KOPT-K1 (cell line): ENCODE data around the gene GPS1.
A peak's percentile ranks its signal among the peaks of the same experiment; 100 is the strongest.

Source experiments
- H3K27ac ChIP-seq: fragments of 200-600 bp; sonication (generic); 2 replicates; pipeline ENCODE4 v1.5.1; 2016; ENCODE audit warnings: antibody characterized with exemption, mild to moderate bottlenecking, low read depth, low read length; ENCODE audit not compliant: poor library complexity, severe bottlenecking
- H3K36me3 ChIP-seq: fragments of 200-600 bp; sonication (generic); 2 replicates; pipeline ENCODE4 v1.5.1; 2017; ENCODE audit warnings: antibody characterized with exemption, mild to moderate bottlenecking, low read length, moderate library complexity; ENCODE audit not compliant: insufficient read depth
- H3K9me3 ChIP-seq: fragments of 200-600 bp; sonication (generic); 2 replicates; pipeline ENCODE4 v1.5.1; 2017; ENCODE audit warnings: antibody characterized with exemption, low read length, mild to moderate bottlenecking; ENCODE audit not compliant: insufficient read depth, poor library complexity, severe bottlenecking

GPS1 gene

GRCh38 chr17:82019690-82020571, 31.8 kb upstream of the GPS1 start:
- peaks cover 23% of the 10 kb centered on the region for H3K36me3 ChIP-seq
- H3K9me3 ChIP-seq = no peaks in the 10 kb centered on the region
- no peak overlapping the region for H3K27ac ChIP-seq

GRCh38 chr17:82020572-82021106, 31.1 kb upstream of the GPS1 start:
- Histone ChIP-seq H3K36me3 (peaks cover 23% of the 10 kb centered on the region), H3K9me3 (no peaks in the 10 kb centered on the region), H3K27ac (no peak overlapping the region)

GRCh38 chr17:82021107-82021899, 30.4 kb upstream of the GPS1 start:
- Histone ChIP-seq H3K27ac (peak overlapping the region; percentile 82), H3K36me3 (peaks cover 23% of the 10 kb centered on the region), H3K9me3 (no peaks in the 10 kb centered on the region)

- Histone ChIP-seq H3K9me3 (no peaks in the 10 kb centered on the region), H3K27ac (peak overlapping the region; percentile 82), H3K36me3 (peaks cover 24% of the 10 kb centered on the region)
Observed at GRCh38 chr17:82021900-82022309, 29.8 kb upstream of the GPS1 start.

- peaks cover 26% of the 10 kb centered on the region for H3K36me3 ChIP-seq
Observed at GRCh38 chr17:82022310-82022980, 29.3 kb upstream of the GPS1 start, which contains the start of gene CENPX. CENPX (minus strand) TSS chr17:82022878; CDS start chr17:82022861, 17 bp downstream.

GRCh38 chr17:82022981-82023446, 28.7 kb upstream of the GPS1 start, which contains the start of gene LRRC45:
LRRC45 (plus strand) TSS chr17:82023305; CDS start chr17:82023644, 339 bp downstream.
- Histone ChIP-seq H3K36me3 (peaks cover 28% of the 10 kb centered on the region), H3K27ac (peak within 1 kb of the TSS; percentile 82), H3K9me3 (no peaks in the 10 kb centered on the region)

More at GRCh38 chr17:82022310-82022980, 29.3 kb upstream of the GPS1 start, which contains the start of gene CENPX:
- no peaks in the 10 kb centered on the region for H3K9me3 ChIP-seq
- H3K27ac ChIP-seq = peak within 1 kb of the TSS; percentile 82

- Histone ChIP-seq H3K36me3 (peaks cover 28% of the 10 kb centered on the region), H3K9me3 (no peaks in the 10 kb centered on the region), H3K27ac (peak overlapping the region; percentile 70)
Observed at GRCh38 chr17:82023447-82024241, 28.1 kb upstream of the GPS1 start.

- no peaks in the 10 kb centered on the region for H3K9me3 ChIP-seq
- peaks cover 30% of the 10 kb centered on the region; the same call in 1 of the 2 replicates for H3K36me3 ChIP-seq
- no peak overlapping the region for H3K27ac ChIP-seq
Observed at GRCh38 chr17:82024859-82025258, 26.8 kb upstream of the GPS1 start.

GRCh38 chr17:82025401-82026107, 26.1 kb upstream of the GPS1 start:
- Histone ChIP-seq H3K27ac (no peak overlapping the region), H3K9me3 (no peaks in the 10 kb centered on the region), H3K36me3 (peaks cover 34% of the 10 kb centered on the region; the same call in 1 of the 2 replicates)

GRCh38 chr17:82028246-82028645, 23.5 kb upstream of the GPS1 start:
- H3K36me3 ChIP-seq = peaks cover 34% of the 10 kb centered on the region; the same call in 1 of the 2 replicates
- no peaks in the 10 kb centered on the region for H3K9me3 ChIP-seq
- no peak overlapping the region for H3K27ac ChIP-seq

- Histone ChIP-seq H3K9me3 (no peaks in the 10 kb centered on the region), H3K36me3 (peaks cover 34% of the 10 kb centered on the region; the same call in 1 of the 2 replicates), H3K27ac (no peak overlapping the region)
Observed at GRCh38 chr17:82028966-82029365, 22.7 kb upstream of the GPS1 start.

GRCh38 chr17:82029391-82029790, 22.3 kb upstream of the GPS1 start:
- H3K36me3 ChIP-seq = peaks cover 34% of the 10 kb centered on the region; the same call in 1 of the 2 replicates
- no peak overlapping the region for H3K27ac ChIP-seq
- no peaks in the 10 kb centered on the region for H3K9me3 ChIP-seq

- no peak overlapping the region for H3K27ac ChIP-seq
Observed at GRCh38 chr17:82029990-82030469, 21.7 kb upstream of the GPS1 start.

More at GRCh38 chr17:82029990-82030469, 21.7 kb upstream of the GPS1 start:
- H3K9me3 ChIP-seq = no peaks in the 10 kb centered on the region
- peaks cover 34% of the 10 kb centered on the region; the same call in 1 of the 2 replicates for H3K36me3 ChIP-seq
